CD4-positive, alpha-beta T cell treated with Interleukin-17A for 4 hours (primary cell): ENCODE results near the gene TULP3.
A peak's percentile ranks its signal among the peaks of the same experiment; 100 is the strongest.
"Not testable (repeated sequence)": the region's sequence is repeated elsewhere in the genome, so short reads cannot be mapped to it uniquely, and the experiment has no call there.

ENCODE experiments used
- DNase-seq: peaks from one replicate; pipeline ENCODE4 v3.0.0-alpha.2; 2020; ENCODE audit warnings: mixed read lengths

Gene TULP3, protein sequence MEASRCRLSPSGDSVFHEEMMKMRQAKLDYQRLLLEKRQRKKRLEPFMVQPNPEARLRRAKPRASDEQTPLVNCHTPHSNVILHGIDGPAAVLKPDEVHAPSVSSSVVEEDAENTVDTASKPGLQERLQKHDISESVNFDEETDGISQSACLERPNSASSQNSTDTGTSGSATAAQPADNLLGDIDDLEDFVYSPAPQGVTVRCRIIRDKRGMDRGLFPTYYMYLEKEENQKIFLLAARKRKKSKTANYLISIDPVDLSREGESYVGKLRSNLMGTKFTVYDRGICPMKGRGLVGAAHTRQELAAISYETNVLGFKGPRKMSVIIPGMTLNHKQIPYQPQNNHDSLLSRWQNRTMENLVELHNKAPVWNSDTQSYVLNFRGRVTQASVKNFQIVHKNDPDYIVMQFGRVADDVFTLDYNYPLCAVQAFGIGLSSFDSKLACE

DNA sequence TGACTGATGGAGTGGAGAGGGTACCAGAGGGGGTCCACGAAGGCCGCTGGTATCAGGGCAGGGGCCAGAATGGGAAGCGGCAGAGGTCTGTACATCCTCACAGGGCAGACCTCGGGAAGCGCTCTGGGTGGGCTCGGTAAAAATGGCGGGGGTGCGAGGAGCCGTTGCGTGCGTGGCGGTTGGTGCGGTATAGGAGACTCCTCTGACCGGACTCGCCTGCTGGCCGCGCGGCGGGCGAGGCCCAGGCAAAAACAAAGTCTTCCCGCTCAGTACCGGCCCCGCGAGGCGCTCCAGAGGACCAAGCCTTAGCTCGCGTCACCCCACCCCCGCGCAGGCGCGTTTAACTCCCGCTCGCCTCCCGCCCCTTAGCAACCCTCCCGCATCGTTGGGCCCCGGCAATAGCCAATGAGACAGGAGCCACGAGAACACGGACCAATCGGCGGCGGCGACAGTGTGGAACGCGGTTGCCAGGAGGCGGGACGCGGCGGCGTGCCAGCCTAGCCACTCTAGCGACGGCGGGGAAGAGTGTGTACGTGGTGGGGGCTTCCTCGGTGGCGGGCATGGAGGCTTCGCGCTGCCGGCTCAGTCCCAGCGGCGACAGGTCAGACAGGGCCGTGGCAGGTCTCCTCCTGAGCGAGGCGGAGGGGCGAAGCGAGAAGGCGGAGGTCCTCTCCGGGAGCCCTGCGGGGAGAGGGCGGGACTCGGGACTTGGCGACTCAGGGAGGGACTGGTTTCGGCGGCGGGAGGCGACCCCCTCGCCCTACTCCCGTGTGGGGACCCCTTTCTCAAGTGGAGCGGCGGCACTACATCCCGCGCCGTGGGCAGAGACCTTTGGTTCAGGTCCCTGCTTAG lies at the start of gene TULP3:
Gene TULP3 (plus strand): TSS at position 504 of the 852 bp plus-strand sequence. CDS start 57 bp downstream, at position 561.
- DNase-seq = peak; percentile 98

DNA sequence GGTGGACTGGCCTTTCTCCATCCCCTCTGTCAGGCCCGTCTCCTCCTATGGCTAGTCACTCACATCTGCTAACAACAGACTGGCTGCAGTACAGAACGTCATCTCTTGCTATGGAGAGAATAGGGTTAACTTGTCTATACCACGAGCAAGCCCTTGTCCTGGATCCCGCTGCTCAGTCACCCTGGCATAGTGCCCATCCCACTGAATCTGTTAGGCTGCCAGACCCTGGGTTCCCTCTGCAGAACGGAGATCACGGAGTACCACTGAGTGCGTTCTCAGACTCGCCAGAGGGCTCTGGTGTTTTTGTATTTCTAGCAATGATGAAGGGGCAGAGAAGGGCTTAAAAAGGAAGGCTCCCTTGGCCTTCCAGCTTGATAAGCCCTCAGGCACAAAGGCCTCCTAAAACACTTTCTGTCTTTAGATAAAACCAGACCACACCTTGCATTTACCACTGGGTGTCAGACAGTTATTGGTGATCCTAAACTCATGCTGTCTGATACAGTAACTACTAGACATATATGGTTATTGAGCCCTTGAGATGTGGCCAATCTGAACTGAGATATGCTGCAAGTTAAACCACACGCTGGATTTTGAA lies 49.5 kb upstream of the TULP3 start:
- no peak for DNase-seq

DNA sequence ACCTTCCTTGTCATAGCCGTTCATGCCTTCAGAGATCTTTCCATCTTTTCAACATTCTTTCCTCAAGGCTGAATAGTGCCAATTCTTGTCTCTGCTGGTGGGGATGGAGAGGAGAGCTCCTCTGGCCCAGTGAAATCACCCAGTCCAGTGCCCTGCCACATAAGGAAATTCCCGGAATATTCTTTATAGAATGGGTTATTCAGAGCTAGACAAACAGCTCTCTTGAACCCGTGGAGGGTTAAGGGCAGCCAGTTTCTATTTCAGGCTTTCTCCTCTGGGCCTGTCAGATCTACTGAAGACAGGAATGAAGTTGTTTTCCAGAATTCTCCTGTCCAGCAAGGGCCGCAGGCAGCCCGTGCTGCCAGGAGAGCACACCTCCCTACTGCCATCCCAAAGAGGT lies 47.7 kb upstream of the TULP3 start:
- DNase-seq = no peak

DNA sequence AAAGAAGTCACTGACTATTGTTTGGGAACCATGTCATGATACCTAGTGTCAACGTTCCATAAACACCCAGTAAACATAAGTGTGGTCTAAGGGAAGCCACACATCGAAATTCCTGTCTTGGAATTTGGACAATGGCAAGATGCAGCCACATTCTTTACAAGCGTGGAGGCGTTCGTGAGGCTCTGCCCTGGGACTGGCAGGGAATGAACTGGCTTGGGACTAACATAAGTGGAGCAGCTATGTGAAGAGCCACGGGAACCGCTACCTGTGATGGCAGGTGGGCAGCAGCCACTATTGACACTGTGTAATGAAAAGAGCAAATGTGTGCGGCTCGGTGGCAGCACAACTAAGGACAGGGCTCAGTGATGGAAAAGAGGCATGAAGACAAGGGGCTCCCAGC lies 45.9 kb upstream of the TULP3 start:
- no peak for DNase-seq

DNA sequence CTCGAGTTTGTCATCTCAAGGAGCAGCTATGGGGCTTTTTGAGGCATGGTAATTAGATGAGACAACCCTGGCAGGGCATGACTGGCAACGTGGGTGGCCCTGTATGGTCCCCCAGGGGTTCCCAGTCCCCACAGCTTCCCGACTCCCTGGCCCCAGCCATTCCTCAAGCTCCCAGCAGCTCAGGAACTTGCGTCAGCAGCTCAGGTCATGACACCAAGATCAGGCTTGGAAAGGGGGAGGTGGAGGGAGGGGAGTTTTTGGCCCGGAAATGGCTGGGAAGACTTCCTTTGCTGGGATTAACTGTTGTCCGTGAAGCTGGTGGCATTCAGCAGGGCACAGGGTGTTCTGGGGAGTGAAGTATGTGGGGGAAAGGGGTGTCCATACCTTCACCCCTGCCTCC lies 45.4 kb upstream of the TULP3 start:
- no peak for DNase-seq

DNA sequence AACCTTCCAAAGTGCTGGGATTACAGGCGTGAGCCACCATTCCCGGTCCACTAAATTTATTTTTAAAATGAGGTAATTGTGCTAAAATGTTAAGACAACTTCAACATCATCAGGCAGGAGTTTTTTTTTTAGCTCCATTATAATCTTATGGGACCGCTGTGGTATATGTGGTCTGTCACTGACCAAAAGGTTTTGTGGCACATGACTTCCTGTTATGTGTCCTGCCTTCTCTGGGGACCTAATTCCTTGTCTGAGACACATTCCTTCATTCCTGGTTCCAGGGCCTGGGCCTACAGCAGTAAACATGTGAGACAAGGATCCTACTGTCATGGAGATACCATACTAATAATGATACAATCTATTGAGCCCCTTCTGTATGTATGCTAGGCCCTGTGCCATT lies 38.8 kb upstream of the TULP3 start:
- DNase-seq = no peak

DNA sequence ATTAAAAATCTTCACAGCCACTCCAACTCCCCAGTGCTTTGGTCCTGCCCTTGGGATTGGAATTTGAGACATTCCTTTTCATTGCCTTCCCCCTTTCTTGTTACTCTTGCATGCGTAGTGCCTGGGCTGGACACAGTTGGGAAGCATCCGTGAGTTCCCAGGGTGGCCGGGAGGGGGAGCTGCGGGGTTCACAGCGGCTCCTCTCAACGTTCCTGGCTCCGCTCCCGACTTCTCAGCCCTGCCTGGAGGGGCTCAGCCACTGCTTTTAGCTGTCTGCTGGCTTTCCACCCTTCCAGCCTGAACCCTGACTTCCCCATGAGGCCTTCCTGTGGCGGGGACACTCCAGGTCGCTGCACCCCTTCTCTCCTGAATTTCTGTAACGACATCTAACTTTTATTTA lies 37.1 kb upstream of the TULP3 start:
- peak; percentile 63 for DNase-seq

DNA sequence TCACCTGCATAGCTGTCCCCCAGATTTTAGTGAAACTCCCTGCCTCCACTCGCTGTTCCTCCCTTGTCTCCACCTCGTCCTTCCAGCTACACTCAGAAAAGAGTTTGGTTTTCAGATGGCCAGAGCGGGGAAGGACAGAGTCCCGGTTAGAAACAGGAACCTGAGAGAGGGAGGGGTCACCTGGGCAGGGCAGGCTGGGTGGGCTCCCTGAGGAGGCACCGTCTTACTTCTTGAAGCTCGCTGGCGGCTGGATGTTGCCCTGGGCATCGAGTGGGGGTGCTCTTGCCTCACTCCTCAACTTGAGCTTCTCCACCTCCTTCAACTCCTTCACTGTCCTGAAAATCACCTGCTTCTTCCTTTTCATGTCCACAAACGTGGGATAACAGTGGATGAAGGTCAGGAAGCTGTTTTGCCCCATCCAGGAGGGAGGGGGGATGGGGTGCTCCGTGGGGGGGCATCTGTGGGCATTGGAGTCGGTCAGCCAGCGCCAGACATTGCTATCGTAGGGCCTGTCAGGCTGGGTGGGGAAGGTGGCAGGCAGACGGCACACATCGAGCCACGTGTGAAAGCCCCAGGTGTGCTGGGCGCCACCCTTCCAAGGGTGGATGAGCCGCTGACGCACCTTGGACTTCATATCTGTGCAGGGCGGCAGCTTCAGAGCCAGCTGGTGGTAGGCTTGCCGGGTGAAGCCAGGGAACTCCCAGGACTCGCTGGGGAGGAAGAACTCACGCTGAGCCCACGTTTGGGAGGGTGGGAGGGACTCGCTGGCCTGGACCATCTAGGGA lies 35.8 kb upstream of the TULP3 start:
- DNase-seq = no peak

DNA sequence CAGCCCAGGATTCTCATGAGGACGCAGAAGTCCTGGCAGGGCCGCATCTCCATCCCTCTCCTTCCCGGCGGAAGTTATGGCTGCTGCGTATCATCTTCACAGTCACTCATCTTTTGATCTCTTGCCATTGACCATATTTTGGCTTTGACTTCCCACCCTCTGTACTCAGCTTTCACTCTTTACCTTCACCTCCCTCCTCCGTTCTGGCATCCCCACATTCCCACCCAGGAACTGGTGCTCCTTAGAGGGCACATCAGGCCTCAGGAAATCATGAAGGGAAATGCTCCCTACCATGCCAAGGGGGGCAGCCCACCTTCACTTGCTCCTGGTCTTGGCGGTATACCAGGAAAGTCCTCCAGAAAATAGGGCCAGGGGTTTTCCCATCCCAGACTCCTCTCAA lies 35.1 kb upstream of the TULP3 start:
- no peak for DNase-seq

DNA sequence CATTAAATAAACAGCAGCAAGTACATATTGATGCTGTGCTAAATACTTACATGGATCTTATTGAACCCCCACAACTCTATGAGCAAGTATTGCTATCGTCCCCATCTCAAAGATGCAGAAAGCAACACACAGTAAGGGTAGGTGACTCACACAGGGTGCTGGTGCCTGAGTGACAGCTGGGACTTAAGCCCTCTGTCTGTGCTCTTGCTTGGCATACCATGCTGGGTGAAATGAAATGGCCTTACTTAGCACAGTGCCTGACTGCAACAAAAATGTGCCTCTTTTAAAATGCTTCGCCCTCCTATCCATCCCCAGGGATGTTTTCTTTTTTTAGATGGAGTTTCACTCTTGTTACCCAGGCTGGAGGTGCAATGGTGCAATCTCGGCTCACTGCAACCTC lies 34.6 kb upstream of the TULP3 start:
- DNase-seq = no peak

DNA sequence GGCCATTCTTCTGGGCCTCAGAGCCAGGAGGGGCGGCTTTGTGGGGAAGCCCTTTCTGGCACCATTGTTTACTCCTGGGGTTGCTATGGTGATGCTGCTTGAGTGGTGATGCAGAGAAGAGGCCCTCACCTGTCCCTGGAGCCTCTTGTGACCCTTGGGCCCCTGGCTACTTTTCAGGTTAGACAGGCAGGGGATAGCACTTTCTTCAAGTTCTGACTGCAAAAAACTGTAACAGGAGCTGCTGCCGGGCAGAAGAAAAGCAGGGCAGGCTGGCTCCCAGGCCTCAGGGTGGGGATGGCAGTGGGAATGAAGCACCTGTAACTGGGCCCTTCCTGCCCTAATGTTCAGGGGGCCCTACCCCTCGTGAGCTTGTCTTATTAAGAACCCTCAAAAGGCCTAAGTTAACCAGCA lies 33.7 kb upstream of the TULP3 start, which contains the start of gene TEX52:
Gene TEX52 (minus strand): TSS at position 19 of the 411 bp plus-strand sequence. CDS start 13 bp downstream, at position 6.
- no peak for DNase-seq

DNA sequence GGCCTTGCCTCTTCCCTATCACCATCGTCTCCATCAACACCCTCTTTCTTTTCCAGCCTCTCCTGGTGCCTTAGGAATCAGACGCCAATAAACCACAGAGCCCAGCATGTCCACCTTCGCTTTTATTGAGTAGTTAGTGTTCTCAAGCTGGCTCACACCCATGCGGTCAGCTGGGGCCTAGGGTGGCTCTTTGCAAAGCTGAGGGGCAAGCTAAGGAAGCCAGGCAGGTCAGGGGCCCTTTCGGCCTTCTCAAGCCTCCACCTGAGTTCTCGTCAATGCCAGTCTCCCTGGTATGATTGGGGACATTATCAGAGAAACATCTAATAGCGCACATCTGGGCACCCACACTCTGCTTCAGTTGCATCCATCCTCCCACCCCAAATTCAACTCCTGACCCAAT lies 33.1 kb upstream of the TULP3 start:
- no peak for DNase-seq

DNA sequence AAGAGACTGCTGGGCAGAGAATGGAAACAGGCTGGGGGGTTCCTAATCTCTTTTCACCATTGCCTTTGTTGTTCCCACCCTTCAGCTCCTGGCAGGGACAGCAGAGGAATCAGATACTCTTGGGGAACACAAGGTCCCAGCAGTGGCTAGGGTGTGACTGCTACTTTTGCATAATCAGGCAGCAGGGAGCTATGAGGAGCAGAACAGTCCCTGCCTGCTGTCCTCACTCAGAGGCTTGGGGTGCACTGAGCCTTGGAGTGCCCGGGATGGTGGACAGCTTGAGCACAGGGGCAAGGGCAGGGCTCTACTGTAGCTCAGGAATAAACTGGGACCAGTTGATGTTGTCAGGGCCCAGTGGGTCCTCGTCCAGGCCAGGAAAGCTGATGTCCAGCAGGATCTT lies 32.4 kb upstream of the TULP3 start:
- DNase-seq = no peak

DNA sequence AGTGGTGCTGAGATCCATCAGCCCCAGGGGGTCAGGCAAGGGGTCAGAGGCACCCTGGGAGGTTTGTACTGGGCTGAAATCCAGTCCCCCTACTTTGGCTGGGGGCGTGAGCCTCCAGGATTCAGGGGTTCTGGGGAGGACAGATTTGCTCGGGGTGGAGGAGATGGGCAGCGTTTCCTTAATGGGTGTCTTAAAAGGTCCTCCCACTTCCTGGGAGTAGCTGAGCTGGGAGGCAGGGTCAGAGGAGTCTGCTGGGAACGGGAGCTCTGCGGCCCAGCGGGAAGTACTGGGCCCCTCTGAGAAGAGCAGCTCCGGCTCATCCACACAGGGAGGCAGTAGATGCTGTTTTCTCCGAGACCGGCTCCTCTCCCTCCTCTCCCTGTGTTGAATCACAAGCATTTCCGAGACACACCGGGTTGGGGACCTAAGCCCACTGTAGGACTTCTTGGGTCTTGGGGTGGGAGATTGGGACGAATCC lies 31.7 kb upstream of the TULP3 start:
- no peak for DNase-seq

DNA sequence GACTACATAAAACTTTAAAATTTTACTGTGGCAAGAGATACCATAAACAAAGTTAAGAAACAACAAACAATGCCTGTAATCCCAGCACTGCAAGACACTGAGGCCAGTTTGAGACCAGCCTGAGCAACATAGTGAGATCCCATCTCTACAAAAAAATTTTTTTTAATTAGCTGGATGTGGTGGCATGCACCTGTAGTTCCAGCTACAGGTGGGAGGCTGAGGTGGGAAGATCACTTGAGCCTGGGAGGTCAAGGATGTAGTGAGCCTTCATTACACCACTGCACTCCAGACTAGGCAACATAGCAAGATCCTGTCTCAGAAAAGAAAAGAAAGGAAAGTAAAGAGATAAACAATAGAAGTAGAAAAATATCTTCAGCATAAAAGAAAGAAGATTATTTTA lies 30.5 kb upstream of the TULP3 start:
- DNase-seq = no peak

DNA sequence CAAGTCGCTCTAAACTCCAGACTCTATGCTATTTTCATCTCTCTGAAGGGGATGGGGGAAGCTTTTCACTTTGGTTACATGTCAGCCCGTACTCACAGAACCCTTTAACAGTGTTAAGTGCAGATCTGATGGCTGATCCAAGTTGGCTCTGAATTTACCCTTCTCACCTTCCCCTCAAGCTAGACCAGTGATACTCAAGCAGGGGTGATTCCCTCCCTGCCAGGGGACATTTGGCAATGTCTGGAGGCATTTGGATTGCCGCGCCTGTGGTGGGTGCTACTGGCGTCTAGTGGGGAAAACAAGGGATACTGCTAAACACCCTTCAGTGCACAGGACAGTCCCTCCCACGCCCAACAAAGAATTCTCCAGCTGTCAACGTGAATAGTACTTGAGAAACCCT lies 27.8 kb upstream of the TULP3 start:
- DNase-seq = no peak

DNA sequence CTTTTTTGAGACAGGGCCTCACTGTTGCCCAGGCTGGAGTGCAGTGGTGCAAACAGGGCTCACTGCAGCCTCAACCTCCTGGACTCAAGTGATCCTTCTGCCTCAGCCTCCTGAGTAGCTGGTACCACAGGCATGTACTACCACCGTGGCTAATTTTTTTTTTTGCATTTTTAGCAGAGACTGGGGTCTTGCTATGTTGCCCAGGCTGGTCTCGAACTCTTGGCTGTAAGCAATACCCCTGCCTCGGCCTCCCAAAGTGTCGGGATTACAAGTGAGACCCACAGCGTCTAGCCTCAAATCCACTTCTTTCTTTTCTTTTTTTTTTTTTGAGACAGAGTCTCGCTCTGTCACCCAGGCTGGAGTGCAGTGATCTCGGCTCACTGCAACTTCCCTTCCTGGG lies 27.3 kb upstream of the TULP3 start:
- not testable (repeated sequence) for DNase-seq

DNA sequence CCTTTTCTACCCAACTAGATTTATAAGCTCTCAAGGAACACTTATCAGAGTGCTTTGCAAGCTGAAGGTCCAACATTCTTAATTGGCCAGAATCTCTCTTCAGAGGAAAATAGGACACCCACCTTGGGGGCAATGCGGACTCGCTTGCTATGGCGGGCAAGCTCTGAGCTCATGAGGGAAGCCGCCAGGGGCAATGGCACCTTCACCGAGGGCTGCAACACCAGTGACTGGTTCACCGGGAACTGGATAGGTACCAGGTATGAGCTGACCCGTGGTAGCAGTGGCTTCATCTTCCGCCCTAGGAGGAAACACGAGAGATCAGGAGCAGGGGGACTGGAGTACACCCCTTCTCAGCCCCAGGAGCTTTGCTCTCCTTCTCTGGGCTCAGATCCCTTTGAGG lies 26.5 kb upstream of the TULP3 start:
- no peak for DNase-seq

DNA sequence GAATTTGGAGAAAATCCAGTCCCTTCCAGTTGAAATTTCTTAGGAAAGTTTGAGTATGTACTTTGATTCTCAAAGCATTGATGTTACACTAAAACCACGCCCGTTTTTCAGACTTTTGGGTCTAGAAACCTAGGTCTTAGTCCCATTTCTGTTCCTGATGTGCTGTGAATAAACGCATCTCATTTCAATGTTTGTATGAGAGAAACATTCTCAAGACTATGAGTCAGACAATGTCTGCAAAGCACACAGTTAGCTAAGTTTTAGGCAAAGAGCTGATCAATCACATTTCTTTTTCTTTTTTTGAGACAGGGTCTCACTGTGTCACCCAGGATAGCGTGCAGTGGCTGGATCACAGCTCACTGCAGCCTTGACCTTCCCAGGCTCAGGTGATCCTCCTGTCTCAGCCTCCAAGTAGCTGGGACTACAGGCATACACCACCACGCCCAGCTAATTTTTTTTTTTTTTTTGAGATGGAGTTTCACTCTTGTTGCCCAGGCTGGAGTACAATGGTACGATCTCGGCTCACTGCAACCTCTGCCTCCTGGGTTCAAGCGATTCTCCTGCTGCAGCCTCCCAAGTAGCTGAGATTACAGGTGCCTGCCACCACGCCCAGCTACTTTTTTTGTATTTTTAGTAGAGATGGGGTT lies 21.6 kb upstream of the TULP3 start:
- DNase-seq = not testable (repeated sequence)

DNA sequence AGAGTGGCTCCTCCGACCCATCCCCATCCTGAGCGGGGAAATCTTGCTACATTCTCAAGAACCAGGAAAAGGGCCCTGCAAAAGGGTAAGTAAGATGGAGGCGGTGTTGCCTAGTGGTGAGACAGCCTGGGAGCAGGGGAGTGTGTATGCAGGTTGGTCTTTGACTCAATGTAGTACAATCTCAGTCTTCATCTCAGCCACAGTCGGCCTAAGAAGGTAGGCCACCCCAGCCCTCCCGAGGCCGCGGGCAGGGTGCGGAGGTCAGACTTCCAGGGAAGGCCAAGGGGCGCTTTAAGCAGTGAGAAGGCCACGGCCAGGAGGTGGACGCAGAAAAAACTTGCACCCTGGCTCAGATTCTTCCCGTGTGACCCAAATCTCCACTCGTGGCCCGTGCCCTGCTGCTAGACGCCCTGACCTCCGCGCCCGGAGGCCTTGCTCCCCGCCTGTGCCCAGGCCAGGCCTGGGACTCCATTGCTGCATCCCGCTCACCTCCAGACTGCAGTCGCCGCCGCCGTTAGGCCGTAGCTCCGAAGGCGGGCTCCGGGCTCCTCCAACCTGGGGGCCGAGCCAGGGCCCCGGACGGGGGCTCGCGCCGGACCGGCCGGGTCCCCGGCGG lies 14.2 kb upstream of the TULP3 start:
- no peak for DNase-seq
